Stomach smooth muscle (tissue), 2 donors: ENCODE results near the gene ATPAF2.

Experiments
- H3K27ac ChIP-seq: one replicate; pipeline ENCODE4 v1.7.0; 2013; ENCODE audit warnings: mild to moderate bottlenecking, low read length, inconsistent platforms
- H3K27me3 ChIP-seq, 2 donors: one replicate each; pipeline ENCODE4 v1.7.0; 2013; ENCODE audit warnings: low read length in 2 of 2; ENCODE audit not compliant: insufficient read depth in 2 of 2, control insufficient read depth in 1 of 2
- H3K36me3 ChIP-seq, 2 donors: one replicate each; pipeline ENCODE4 v1.7.0; 2013; ENCODE audit warnings: low read length in 2 of 2; ENCODE audit not compliant: control insufficient read depth in 2 of 2, insufficient read depth in 2 of 2
- H3K4me1 ChIP-seq: one replicate; pipeline ENCODE4 v1.7.0; 2013; ENCODE audit warnings: low read length; ENCODE audit not compliant: control insufficient read depth, insufficient read depth
- H3K4me3 ChIP-seq, 2 donors: one replicate each; pipeline ENCODE4 v1.7.0; 2013; ENCODE audit warnings: low read length in 2 of 2
- H3K9ac ChIP-seq, 2 donors: one replicate each; pipeline ENCODE4 v1.7.0; 2013; ENCODE audit warnings: low read length in 2 of 2, mild to moderate bottlenecking in 1 of 2
- H3K9me3 ChIP-seq, 2 donors: one replicate each; pipeline ENCODE4 v1.7.0; 2013; ENCODE audit warnings: low read length in 2 of 2; ENCODE audit not compliant: control insufficient read depth in 2 of 2
- donor health status: healthy.
- donor health status: Pancreatic carcinoma.

The ATPAF2 gene

DNA sequence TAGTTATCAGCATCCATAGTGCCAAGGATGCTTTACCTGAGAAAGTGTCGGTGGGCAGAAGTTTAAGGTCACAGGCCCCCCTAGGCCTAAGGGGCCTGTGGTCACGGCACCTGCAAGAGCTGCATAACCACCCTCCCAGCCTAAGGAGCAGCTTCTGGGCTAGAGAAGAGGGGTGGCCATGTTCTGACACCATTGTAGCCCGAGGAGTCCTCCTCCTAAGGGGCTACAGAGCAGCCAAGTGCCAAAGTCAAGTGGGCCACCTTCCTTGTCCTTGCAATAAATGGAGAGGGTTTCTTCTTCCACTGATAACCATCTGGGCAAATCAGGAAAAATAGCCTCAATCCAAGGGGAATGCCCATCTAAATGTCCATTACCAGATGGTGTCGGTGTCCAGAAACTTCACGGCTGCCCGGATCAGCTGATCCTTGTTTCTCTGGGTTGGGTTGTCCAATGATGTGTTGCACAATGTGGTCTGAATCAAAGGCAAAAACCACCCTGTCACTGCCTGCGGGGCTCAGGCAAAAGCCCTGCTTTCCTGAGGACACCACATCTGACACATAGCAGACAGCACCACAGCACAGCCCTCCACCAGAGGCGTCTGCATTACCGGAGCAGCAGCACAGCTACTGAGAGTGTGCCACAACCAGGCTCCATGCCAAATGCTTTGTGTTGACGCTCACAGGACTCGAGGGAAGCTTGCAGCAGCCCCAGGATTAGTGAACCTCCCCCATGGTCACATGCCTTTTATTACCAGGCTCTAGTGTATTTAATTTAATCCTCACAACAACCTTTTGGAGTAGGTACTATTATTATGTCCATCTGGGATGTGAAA lies 12.8 kb downstream of the ATPAF2 start:
- Histone ChIP-seq H3K9me3 (no peaks in the 10 kb centered on the region), H3K4me1 (no peaks in the 10 kb centered on the region), H3K36me3 (peaks cover 14 to 30% of the 10 kb centered on the region in 2 donors), H3K4me3 (no peak overlapping the region), H3K27me3 (no peaks in the 10 kb centered on the region), H3K27ac (no peak overlapping the region), H3K9ac (peak overlapping the region in 1 of 2 donors; percentile 11)

DNA sequence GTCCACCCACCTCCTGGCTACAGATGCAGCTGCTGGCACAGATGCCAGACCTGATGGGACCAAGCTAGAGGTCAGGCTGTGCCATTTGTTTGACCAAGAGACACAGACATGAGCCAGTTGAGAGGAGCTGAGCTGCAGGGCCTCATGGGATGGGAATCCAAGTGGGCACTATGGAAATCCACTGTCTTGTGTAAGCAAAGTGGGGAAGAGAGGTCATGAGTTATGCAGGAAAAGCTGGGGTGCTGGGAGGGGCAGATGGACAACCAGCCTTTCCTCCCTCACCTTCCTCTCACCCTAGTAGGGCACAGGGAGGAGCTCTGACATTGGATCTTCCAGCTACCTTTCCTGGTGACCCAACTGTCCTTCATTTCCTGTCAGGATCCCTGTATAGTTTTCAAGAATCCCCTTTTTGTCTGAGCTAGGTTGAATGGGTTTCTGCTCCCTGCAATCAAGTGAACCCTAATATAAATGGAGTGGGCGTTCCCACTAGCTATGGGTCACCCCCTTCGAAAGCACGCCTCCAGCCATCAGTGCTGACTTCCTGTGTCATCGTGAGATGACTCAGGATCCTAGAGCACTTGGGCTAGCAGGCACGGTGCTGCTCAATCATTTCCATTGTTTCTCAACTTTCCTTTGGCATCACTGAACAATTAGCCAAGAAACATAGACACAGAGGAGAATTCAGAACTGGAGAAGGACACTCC lies 13.6 kb downstream of the ATPAF2 start:
- Histone ChIP-seq H3K4me3 (no peak overlapping the region), H3K9ac (no peak overlapping the region), H3K4me1 (no peaks in the 10 kb centered on the region), H3K9me3 (no peaks in the 10 kb centered on the region), H3K27me3 (no peaks in the 10 kb centered on the region), H3K27ac (no peak overlapping the region), H3K36me3 (peaks cover 16 to 33% of the 10 kb centered on the region in 2 donors)

DNA sequence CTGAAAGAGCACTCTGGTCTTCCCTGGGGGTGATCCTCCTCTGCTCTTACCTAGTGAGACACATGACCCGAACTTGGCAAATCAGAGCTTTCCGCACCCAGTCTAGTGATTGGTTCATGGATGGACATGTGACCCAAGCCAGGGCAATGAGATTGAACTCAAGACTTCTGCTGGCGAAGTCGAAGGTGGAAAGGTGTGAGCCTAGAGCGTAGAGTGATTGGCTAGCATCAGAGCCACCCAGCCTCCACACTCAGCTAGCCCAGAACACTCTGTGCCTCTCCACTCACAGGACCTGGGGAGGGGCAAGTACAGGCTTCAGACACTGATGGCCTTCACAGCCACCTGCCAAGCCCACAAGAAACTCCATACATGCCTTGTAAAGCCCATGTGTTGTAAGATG lies 17.6 kb downstream of the ATPAF2 start:
- Histone ChIP-seq H3K4me3 (no peak overlapping the region), H3K36me3 (peaks cover 15 to 29% of the 10 kb centered on the region in 2 donors), H3K27me3 (no peaks in the 10 kb centered on the region), H3K27ac (no peak overlapping the region), H3K9ac (no peak overlapping the region), H3K9me3 (no peaks in the 10 kb centered on the region), H3K4me1 (peaks cover 4% of the 10 kb centered on the region)

DNA sequence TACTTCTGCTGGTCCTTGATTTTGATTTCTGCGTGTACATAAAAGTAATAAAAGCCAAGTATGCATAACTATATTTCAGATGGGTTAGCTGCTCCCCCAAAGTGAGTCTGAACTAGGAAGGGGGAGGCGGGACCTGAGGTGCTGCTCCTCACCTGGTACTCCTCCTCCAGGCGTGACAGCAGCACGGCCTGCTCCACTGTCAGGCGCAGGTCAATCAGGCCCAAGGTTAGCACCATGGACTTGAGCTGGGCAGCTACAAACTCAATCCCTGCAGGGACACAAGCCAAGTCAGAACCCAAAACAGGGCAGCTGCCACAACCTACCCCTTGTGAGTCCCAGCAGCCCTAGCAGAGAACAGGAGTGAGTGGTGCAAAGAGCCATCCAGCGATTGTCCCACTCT lies 18.0 kb downstream of the ATPAF2 start:
- Histone ChIP-seq H3K4me1 (peaks cover 4% of the 10 kb centered on the region), H3K27me3 (no peaks in the 10 kb centered on the region), H3K4me3 (no peak overlapping the region), H3K9ac (no peak overlapping the region), H3K36me3 (peaks cover 11 to 25% of the 10 kb centered on the region in 2 donors), H3K9me3 (no peaks in the 10 kb centered on the region), H3K27ac (no peak overlapping the region)

DNA sequence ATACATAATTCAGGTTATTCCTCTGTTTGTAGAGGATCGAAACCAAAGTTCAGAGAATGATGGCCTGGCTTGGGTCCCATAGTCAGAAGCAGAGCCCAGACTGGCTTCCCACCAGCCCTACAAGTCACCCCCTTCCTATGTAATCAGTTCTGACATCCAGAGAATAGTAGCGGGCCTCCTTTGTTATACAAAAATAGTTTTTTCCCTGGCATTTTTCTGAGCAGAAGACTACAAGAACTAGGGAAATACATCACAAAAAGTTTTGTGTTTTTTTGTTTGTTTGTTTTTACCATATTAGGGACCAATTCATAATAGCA lies 19.2 kb downstream of the ATPAF2 start:
- H3K9ac ChIP-seq, result no peak overlapping the region

DNA sequence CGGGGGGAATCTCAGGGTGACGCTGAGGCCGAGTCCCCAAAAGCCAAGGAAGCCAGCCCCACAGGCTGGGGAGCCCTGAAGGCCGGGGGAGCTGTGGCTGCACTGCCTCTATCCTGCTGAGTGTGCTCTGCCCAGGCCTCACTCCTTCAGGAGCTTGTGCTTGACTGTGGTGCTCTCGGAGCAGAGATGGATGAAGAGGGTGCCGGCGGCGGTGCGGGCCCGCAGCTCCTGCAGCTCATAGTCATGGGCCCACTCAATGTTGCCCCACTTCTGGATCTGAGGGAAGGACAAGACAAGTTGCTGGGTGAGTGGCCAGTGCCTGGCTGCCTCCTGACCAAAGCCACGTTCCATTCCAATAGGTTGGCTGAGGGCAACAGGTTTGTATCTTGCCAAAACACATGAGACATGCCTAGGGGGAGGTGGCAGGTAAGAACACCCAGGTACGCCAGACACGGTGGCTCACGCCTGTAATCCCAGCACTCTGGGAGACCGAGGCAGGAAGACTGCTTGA lies 20.5 kb downstream of the ATPAF2 start:
- no peaks in the 10 kb centered on the region for H3K27me3 ChIP-seq
- no peak overlapping the region for H3K27ac ChIP-seq
- no peak overlapping the region for H3K9ac ChIP-seq
- H3K9me3 ChIP-seq, result no peaks in the 10 kb centered on the region
- peaks cover 6 to 22% of the 10 kb centered on the region in 2 donors for H3K36me3 ChIP-seq
- peaks cover 4% of the 10 kb centered on the region for H3K4me1 ChIP-seq
- H3K4me3 ChIP-seq, result no peak overlapping the region

More for the DNA sequence above, 19.2 kb downstream of the ATPAF2 start:
- Histone ChIP-seq H3K27me3 (no peaks in the 10 kb centered on the region), H3K9me3 (no peaks in the 10 kb centered on the region), H3K36me3 (peaks cover 6 to 27% of the 10 kb centered on the region in 2 donors), H3K27ac (no peak overlapping the region), H3K4me1 (peaks cover 4% of the 10 kb centered on the region), H3K4me3 (no peak overlapping the region)

DNA sequence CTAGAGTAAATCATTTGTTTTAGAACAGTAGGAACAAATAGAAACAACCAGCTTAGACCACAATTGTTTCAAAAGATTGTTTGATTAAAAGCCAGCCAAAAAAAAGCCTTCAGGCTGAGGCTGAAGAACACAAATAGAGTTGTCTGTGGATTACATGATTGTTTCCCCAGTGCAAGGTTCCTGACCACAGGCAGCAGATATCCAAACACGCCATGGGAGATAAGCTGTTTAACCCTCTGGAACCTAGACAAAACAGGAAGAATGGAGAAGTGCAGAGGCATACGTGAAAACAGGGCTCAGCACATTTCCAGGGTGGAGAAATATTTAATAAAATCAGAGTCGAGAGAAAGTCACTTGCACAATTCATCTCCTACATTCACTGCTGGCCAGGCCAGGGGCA lies 21.0 kb downstream of the ATPAF2 start:
- H3K27ac ChIP-seq, result no peak overlapping the region

DNA sequence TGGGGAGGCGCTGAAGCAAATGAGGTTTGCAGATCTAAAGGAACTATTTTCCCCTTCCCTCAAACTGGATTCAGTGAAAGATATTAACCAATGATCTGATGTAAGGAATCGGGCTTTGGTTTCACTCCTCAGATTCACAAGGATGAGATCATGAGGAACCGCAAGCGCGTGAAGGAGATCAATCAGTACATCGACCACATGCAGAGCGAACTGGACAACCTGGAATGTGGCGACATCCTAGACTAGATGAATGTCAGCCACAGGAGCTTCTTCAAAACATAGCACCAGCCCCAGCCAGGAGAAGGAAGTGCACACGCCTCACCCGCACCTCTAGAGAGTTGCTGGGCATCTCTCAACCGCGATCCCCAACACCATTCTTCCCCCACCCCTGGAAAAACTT lies 22.5 kb downstream of the ATPAF2 start:
- Histone ChIP-seq H3K36me3 (peaks cover 7 to 17% of the 10 kb centered on the region in 2 donors), H3K27me3 (no peaks in the 10 kb centered on the region), H3K4me1 (peaks cover 4% of the 10 kb centered on the region), H3K27ac (no peak overlapping the region), H3K9me3 (no peaks in the 10 kb centered on the region), H3K4me3 (no peak overlapping the region), H3K9ac (no peak overlapping the region)

More for the DNA sequence above, 21.0 kb downstream of the ATPAF2 start:
- no peak overlapping the region for H3K4me3 ChIP-seq
- H3K27me3 ChIP-seq, result no peaks in the 10 kb centered on the region
- peaks cover 4% of the 10 kb centered on the region for H3K4me1 ChIP-seq
- H3K9ac ChIP-seq, result no peak overlapping the region
- H3K9me3 ChIP-seq, result no peaks in the 10 kb centered on the region
- peaks cover 6 to 22% of the 10 kb centered on the region in 2 donors for H3K36me3 ChIP-seq

DNA sequence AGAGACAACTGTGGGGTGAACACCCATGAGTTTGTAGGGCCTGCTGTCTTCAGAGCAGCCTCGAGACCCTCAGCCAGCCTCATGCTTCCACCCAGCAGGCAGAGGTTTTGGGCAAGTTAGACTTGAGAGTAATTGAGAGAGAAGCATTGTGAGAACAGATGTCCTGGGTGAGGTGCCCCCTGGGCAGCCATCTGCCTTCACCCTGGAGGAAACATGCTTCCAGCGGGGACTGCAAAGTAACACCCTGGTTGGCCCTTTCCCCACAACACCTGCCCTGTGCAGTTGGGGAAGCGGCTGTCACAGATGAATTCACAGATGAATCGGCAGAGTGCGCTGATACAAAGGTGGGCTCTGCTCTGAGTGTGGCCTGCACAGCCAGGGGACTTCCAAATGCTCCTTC lies 23.4 kb downstream of the ATPAF2 start:
- H3K27ac ChIP-seq, result no peak overlapping the region
- H3K9ac ChIP-seq, result no peak overlapping the region
- H3K4me1 ChIP-seq, result peaks cover 4% of the 10 kb centered on the region
- no peak overlapping the region for H3K4me3 ChIP-seq
- no peaks in the 10 kb centered on the region for H3K27me3 ChIP-seq
- H3K36me3 ChIP-seq, result peaks cover 2 to 12% of the 10 kb centered on the region in 2 donors
- no peaks in the 10 kb centered on the region for H3K9me3 ChIP-seq

DNA sequence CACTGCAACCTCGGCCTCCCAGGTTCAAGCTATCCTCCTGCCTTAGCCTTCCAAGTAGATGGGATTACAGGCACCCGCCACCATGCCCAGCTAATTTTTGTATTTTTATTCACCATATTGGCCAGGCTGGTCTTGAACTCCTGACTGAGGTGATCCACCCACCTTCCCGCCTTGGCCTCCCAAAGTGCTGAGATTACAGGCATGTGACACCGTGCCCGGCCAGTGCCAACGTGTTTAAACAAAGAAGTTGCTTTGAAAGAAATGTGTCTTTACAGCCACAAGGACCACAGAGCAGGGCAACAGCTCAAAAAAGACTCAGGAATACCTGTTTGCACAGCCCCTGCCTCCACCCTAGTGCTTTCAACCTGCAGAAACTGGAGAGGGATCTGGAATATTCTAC lies 25.0 kb downstream of the ATPAF2 start:
- Histone ChIP-seq H3K9me3 (no peaks in the 10 kb centered on the region), H3K9ac (no peak overlapping the region), H3K27me3 (no peaks in the 10 kb centered on the region), H3K4me3 (no peak overlapping the region), H3K4me1 (peaks cover 4% of the 10 kb centered on the region), H3K36me3 (peaks cover 2 to 12% of the 10 kb centered on the region in 2 donors), H3K27ac (no peak overlapping the region)

DNA sequence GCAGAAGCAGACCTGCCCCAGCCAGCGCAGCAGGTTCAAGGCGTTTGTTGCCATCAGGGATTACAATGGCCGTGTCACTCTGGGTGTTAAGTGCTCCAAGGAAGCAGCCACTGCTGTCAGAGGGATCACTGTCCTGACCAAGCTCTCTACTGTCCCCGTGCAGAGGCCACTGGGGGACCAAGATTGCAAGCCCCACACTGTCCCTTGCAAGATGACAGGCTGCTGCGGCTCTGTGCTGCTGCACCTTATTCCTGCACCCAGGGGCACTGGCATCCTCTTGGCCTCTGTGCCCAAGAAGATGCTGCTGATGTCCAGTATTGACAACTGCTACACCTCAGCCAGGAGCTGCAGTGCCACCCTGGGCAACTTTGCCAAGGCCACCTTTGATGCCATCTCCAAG lies 27.7 kb downstream of the ATPAF2 start:
- Histone ChIP-seq H3K9me3 (no peaks in the 10 kb centered on the region), H3K9ac (no peak overlapping the region), H3K4me1 (no peaks in the 10 kb centered on the region), H3K4me3 (no peak overlapping the region), H3K27me3 (no peaks in the 10 kb centered on the region), H3K27ac (no peak overlapping the region), H3K36me3 (peaks cover 13 to 20% of the 10 kb centered on the region in 2 donors)
